Stimulated activated CD8-positive, alpha-beta memory T cell treated with anti-CD3 and anti-CD28 coated beads, Interleukin-12 subunit alpha, Interleukin-12 subunit beta, amount 100 ng/mL, for 24 hours (primary cell): ENCODE data around the gene KRT12.
"Not testable (repeated sequence)": the region's sequence is repeated elsewhere in the genome, so short reads cannot be mapped to it uniquely, and the experiment has no call there.

Experiments used
- DNase-seq: peaks from one replicate; pipeline ENCODE4 v3.0.0-alpha.2; 2020; ENCODE audit errors: extremely low read depth

KRT12 gene

GRCh38 chr17:40814657-40815056, 52.4 kb downstream of the KRT12 start:
- DNase-seq: not testable (repeated sequence)

- DNase-seq: no peak
Measured at GRCh38 chr17:40813804-40814203, 53.2 kb downstream of the KRT12 start.

GRCh38 chr17:40812639-40813038, 54.4 kb downstream of the KRT12 start:
- no peak for DNase-seq
